22Rv1 (cell line): Measurements from ENCODE around the gene PRKCE.

ENCODE experiments used
- H3K27ac ChIP-seq: fragments of 450-650 bp; 2 replicates; pipeline ENCODE4 v1.5.1; 2017
- CTCF ChIP-seq: fragments of 450-650 bp; IDR thresholded peaks from 2 replicates; pipeline ENCODE4 v1.5.1; 2017; ENCODE audit warnings: mild to moderate bottlenecking
- ZFX ChIP-seq: fragments of 450-650 bp; IDR thresholded peaks from 2 replicates; pipeline ENCODE4 v1.6.1; 2017; ENCODE audit warnings: antibody characterized with exemption, borderline replicate concordance

The PRKCE gene

GRCh38 chr2:45890819-45891218 lies 239.3 kb downstream of the PRKCE start:
- no peak overlapping the region for H3K27ac ChIP-seq
- TF ChIP-seq CTCF (no peak), ZFX (no peak)

GRCh38 chr2:45891719-45892424 lies 240.4 kb downstream of the PRKCE start:
- H3K27ac ChIP-seq: no peak overlapping the region
- TF ChIP-seq ZFX (no peak), CTCF (no peak)

- TF ChIP-seq ZFX: no peak
- TF ChIP-seq CTCF: no peak
These were observed 240.9 kb downstream of the PRKCE start for GRCh38 chr2:45892425-45892745.

GRCh38 chr2:45892757-45893156 lies 241.3 kb downstream of the PRKCE start:
- no peak for TF ChIP-seq CTCF
- TF ChIP-seq ZFX: no peak
- H3K27ac ChIP-seq: no peak overlapping the region

More at GRCh38 chr2:45892425-45892745, 240.9 kb downstream of the PRKCE start:
- no peak overlapping the region for H3K27ac ChIP-seq

GRCh38 chr2:45894211-45894610 lies 242.7 kb downstream of the PRKCE start:
- no peak for TF ChIP-seq ZFX
- H3K27ac ChIP-seq: no peak overlapping the region

GRCh38 chr2:45895241-45895861 lies 243.9 kb downstream of the PRKCE start:
- H3K27ac ChIP-seq: no peak overlapping the region
- TF ChIP-seq ZFX: no peak
- TF ChIP-seq CTCF: no peak

GRCh38 chr2:45896311-45896710 lies 244.8 kb downstream of the PRKCE start:
- no peak overlapping the region for H3K27ac ChIP-seq
- TF ChIP-seq ZFX: no peak
- TF ChIP-seq CTCF: no peak
